C4-2B (cell line): Measurements from ENCODE around the gene KCNQ1.

Experiments
- H3K27ac ChIP-seq: fragments of 450-650 bp; 2 replicates; pipeline ENCODE4 v1.5.1; 2017
- ZFX ChIP-seq: fragments of 450-650 bp; IDR thresholded peaks from 2 replicates; pipeline ENCODE4 v1.6.1; 2017
- TF ChIP-seq, protein P1 (sequence below): fragments of 450-650 bp; conservative IDR thresholded peaks from 2 replicates; pipeline ENCODE4 v1.5.1; 2017; ENCODE audit warnings: mild to moderate bottlenecking

KCNQ1 gene

DNA sequence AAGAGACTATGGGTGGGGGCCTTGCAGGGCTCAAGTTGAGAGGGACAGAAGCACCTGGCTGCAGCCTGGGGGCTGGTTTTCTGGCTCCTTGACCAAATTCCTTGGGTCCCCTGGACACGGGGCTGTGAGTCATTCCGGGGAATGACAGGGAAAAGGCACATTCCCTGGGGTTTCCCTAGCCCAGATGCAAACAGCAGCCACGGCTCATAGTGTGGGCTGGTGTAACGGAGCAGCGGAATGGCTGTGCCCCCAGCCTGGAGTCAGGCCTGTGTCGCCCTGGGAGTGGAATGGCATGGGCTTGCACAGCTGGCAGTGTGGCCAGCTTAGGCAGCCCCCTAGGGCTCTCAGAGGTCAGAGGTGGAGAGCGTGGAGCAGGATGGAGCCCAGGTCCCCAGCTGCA lies 332.6 kb downstream of the KCNQ1 start:
- TF ChIP-seq, protein P1, sequence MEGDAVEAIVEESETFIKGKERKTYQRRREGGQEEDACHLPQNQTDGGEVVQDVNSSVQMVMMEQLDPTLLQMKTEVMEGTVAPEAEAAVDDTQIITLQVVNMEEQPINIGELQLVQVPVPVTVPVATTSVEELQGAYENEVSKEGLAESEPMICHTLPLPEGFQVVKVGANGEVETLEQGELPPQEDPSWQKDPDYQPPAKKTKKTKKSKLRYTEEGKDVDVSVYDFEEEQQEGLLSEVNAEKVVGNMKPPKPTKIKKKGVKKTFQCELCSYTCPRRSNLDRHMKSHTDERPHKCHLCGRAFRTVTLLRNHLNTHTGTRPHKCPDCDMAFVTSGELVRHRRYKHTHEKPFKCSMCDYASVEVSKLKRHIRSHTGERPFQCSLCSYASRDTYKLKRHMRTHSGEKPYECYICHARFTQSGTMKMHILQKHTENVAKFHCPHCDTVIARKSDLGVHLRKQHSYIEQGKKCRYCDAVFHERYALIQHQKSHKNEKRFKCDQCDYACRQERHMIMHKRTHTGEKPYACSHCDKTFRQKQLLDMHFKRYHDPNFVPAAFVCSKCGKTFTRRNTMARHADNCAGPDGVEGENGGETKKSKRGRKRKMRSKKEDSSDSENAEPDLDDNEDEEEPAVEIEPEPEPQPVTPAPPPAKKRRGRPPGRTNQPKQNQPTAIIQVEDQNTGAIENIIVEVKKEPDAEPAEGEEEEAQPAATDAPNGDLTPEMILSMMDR, result no peak
- TF ChIP-seq ZFX, result no peak
- H3K27ac ChIP-seq, result no peak overlapping the region

DNA sequence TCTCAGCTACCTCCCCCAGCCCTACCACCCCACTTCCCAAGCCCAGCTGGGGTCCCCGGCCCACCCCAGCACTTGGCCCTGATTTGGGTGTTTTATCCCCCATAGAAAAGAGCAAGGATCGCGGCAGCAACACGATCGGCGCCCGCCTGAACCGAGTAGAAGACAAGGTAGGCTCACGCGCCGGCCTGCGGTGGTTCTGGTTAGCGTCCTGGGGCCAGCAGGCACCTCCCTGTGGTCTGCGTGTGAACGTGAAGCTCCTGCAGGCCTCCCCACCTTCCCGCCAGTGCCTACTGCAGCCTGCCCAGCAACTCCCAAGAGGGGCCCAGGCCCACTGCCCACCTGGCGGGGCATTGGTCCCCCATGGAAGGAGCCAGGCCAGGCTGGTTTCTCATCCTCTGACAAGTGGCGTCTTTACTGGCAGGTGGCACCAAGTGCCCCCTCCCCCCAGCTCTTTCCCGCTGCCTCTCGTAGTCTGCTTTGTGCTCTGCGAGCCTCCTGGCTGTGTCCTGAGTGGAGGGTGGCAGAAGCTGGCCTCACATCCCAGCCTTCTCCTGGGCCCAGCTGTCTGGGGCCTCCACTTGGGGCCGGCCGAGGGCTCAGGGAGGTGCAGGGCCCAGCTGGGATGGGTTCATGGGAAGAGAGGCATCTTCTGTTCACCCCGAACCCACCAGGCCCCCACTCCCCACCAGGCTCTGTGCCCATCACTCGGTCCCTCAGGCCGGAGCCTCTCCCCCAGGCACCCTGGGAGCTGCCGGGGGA lies 333.2 kb downstream of the KCNQ1 start:
- H3K27ac ChIP-seq, result peak overlapping the region; percentile 52
- TF ChIP-seq, protein P1, result no peak
- TF ChIP-seq ZFX, result no peak

DNA sequence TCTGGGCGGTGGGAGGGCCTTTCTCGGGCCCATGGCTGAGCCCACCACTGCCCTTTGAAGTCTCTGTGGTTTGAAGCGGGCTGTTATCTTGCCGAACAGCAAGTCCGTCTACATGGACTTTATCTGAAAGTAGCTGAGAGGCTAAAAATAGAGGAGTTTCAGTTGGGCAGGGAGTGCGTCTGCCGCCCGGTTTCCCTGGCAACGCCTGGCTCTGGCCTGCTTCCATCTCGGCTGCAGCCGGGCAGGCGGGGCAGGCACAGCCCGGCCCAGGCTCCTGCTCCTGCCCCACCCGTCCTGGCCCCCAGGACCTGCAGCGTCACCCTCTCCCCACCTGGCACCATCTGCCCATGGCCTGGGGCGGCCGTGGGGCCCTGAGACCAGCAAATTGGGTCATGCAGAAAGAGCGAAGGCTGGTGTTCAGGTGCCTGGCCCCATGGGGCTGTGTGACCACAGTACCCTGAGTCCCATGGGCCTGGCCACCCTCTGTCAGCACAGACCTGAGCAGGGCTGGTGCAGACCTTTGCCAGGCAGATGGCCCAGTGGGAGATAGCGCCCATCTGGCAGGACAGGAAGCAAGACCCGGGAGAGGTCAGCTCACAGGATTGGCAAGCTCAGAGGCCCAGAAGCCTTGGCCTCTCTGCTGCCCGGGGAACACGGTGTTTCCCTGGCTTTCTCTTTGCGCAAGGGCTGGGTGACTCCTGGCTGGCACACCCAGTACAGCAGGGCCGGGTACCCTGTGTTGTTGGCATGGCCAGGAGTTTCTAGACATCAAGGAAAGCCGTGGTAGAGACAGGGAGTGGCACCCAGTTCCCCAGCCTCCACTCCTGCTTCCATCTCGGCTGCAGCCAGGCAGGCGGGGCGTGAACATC lies 334.1 kb downstream of the KCNQ1 start:
- TF ChIP-seq ZFX, result no peak
- TF ChIP-seq, protein P1, result no peak
- H3K27ac ChIP-seq, result peak overlapping the region; percentile 52

DNA sequence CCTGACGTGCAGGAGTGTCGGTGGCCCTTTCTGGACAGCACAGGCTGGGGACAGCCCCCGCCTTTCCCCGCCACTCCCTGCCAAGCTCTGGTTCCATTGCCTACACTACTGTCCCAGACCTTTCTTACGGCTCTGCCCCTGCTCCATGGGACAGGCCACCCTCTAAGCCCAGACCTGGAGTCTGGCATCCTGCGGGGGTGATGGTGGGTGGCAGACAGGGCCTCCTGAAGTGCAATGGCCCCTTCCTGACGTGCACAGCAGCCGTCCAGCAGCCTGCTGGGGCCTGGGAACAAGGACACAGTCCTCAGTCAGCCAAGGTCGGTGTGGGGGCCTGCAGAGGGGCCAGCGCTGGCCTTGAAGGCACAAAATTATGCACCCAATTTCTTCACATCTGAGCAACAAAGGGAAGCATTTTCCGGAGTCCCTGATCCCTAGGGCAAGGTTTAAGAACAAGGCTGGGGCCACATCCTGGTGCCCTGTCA lies 334.7 kb downstream of the KCNQ1 start:
- H3K27ac ChIP-seq, result peak overlapping the region; percentile 52
- TF ChIP-seq, protein P1, result no peak
- TF ChIP-seq ZFX, result no peak

DNA sequence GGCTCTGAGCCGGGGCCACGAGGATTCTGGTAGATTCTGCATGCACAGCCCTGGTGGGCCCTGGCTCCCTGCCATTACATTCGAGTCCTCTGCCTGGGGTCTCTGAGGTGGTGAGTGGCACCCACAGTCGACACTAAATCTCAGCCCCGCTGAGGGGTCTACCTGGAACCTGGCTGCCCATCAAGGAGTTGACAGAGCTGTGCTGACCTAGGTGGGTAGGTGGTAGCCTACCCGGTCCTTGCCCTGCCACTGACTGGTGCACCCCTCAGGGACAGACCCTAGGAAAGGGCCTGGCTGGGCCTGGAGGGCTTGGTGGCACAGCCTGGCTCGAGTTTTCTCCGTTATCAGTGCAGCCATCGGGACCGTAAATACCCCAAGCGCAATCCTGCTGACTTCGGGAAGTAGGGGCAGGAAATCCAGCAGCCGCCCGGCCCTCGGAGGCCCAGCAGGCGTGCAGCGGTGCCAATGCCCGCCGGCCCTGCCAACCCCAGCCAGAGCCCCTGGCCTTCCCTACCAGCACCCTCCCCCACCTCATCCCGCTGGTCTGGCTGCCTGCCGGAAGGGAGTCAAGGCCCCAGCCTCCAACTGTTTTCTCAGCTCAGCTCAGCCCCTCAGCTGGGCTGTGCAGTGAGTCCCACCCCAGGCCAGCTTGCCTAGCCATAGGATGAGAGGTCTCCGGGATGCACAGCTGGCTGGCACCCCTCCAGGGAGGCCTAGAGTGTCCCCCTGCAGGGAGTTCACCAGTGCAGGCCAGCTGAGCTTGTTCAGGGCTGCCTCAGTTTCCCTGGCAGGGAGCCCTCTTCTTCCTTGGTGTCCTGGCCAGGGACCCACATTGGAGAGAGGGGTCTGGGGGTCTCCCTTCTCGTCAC lies 335.4 kb downstream of the KCNQ1 start:
- peak overlapping the region; percentile 52 for H3K27ac ChIP-seq
- TF ChIP-seq ZFX, result no peak
- TF ChIP-seq, protein P1, result no peak

DNA sequence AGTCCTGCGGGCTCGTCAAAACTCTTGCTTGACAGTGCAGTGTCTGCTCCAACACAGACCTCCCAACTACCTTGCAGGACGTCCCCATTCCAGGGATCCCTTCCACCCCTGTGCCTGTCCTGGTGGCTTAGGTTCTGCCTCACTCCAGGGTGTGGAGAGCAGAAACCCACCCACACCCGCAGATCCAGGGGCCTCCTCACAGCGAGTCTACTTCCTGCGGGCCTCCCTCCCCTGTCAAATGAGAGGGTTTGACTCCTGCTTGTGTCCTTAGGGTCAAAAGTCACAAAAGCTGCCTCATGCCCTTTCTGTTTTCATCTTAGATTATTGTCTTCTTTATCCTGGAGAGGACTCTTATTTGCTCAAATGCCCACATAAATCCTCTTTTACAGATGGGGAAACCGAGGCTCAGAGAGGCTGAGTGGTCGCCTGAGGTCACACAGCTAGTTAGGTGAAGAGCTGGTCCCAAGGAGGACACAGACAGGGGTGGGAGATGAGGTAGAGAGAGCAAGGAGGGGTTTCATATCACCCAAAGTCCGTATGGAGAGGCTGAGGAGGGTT lies 336.1 kb downstream of the KCNQ1 start:
- H3K27ac ChIP-seq, result no peak overlapping the region
- TF ChIP-seq, protein P1, result no peak
- TF ChIP-seq ZFX, result no peak
